ENCODE results near the gene WDHD1. TPM values are rescaled to one million over a fixed set of nuclear protein-coding genes. Genes with fewer than 3 reads are reported as not detected.

The WDHD1 gene
- total RNA-seq, 1 donor from 2014 or later = 56.2 TPM

GRCh38 chr14:54935958-54936357 lies 90.9 kb downstream of the WDHD1 start:
- Mint-ChIP-seq H3K4me1 (no peaks in the 10 kb centered on the region), H3K27ac (ENCODE audit: unreplicated experiment) (no peak overlapping the region), H3K4me3 (no peak overlapping the region), H3K36me3 (ENCODE audit: low read depth) (peaks cover 9% of the 10 kb centered on the region), H3K27me3 (ENCODE audit: low read depth) (no peaks in the 10 kb centered on the region), H3K9me3 (no peaks in the 10 kb centered on the region)
- TF ChIP-seq CTCF (conservative IDR thresholded peaks at IDR 0.05) = no peak
- DNase-seq (ENCODE audit: low read depth, low spot score) = no peak

GRCh38 chr14:54935100-54935499 lies 91.8 kb downstream of the WDHD1 start:
- Mint-ChIP-seq H3K36me3 (ENCODE audit: low read depth) (peaks cover 9% of the 10 kb centered on the region), H3K4me1 (no peaks in the 10 kb centered on the region), H3K9me3 (no peaks in the 10 kb centered on the region), H3K27ac (ENCODE audit: unreplicated experiment) (no peak overlapping the region), H3K4me3 (no peak overlapping the region), H3K27me3 (ENCODE audit: low read depth) (no peaks in the 10 kb centered on the region)
- no peak for TF ChIP-seq CTCF (conservative IDR thresholded peaks at IDR 0.05)
- DNase-seq (ENCODE audit: low read depth, low spot score) = no peak

GRCh38 chr14:54933006-54933405 lies 93.9 kb downstream of the WDHD1 start:
- no peaks in the 10 kb centered on the region for H3K4me1 Mint-ChIP-seq
- H3K27ac Mint-ChIP-seq (ENCODE audit: unreplicated experiment) = no peak overlapping the region
- H3K27me3 Mint-ChIP-seq (ENCODE audit: low read depth) = no peaks in the 10 kb centered on the region
- peaks cover 9% of the 10 kb centered on the region for H3K36me3 Mint-ChIP-seq (ENCODE audit: low read depth)
- no peak for DNase-seq (ENCODE audit: low read depth, low spot score)
- H3K9me3 Mint-ChIP-seq = no peaks in the 10 kb centered on the region
- TF ChIP-seq CTCF (conservative IDR thresholded peaks at IDR 0.05) = no peak
- H3K4me3 Mint-ChIP-seq = no peak overlapping the region

GRCh38 chr14:54931598-54932340 lies 95.1 kb downstream of the WDHD1 start:
- no peak overlapping the region for H3K4me3 Mint-ChIP-seq
- H3K36me3 Mint-ChIP-seq (ENCODE audit: low read depth) = peaks cover 4% of the 10 kb centered on the region
- TF ChIP-seq CTCF (conservative IDR thresholded peaks at IDR 0.05) = no peak
- no peaks in the 10 kb centered on the region for H3K27me3 Mint-ChIP-seq (ENCODE audit: low read depth)
- no peaks in the 10 kb centered on the region for H3K9me3 Mint-ChIP-seq
- no peak overlapping the region for H3K27ac Mint-ChIP-seq (ENCODE audit: unreplicated experiment)
- H3K4me1 Mint-ChIP-seq = no peaks in the 10 kb centered on the region
- DNase-seq (ENCODE audit: low read depth, low spot score) = no peak

GRCh38 chr14:54931101-54931500 lies 95.8 kb downstream of the WDHD1 start:
- Mint-ChIP-seq H3K9me3 (no peaks in the 10 kb centered on the region), H3K4me3 (no peak overlapping the region), H3K27me3 (ENCODE audit: low read depth) (no peaks in the 10 kb centered on the region), H3K36me3 (ENCODE audit: low read depth) (no peaks in the 10 kb centered on the region), H3K4me1 (no peaks in the 10 kb centered on the region), H3K27ac (ENCODE audit: unreplicated experiment) (no peak overlapping the region)
- TF ChIP-seq CTCF (conservative IDR thresholded peaks at IDR 0.05) = no peak
- no peak for DNase-seq (ENCODE audit: low read depth, low spot score)

Measured in neural crest cell (in vitro differentiated cells).